Activated CD4-positive, CD25-positive, alpha-beta regulatory T cell treated with anti-CD3 and anti-CD28 coated beads, Interleukin-2, amount 50 U/mL, for 16 hours (primary cell): ENCODE results near the gene TYK2.
"Not testable (repeated sequence)": the region's sequence is repeated elsewhere in the genome, so short reads cannot be mapped to it uniquely, and the experiment has no call there.

ENCODE experiments used
- DNase-seq: peaks from one replicate; pipeline ENCODE4 v3.0.0-alpha.2; 2020; ENCODE audit warnings: low read depth, low spot score

TYK2 gene

GRCh38 chr19:10408511-10409283 lies 28.3 kb upstream of the TYK2 start:
- no peak for DNase-seq

- no peak for DNase-seq
Observed at GRCh38 chr19:10407096-10407495, 26.7 kb upstream of the TYK2 start.

GRCh38 chr19:10406191-10406590 lies 25.8 kb upstream of the TYK2 start:
- no peak for DNase-seq

GRCh38 chr19:10404888-10405820 lies 24.8 kb upstream of the TYK2 start:
- no peak for DNase-seq

GRCh38 chr19:10403137-10404021 lies 23.0 kb upstream of the TYK2 start, which contains the start of gene CDC37:
TSS of gene CDC37 (minus strand) at chr19:10403542. CDS start at chr19:10403479, 63 bp downstream.
- DNase-seq = peak; percentile 92

GRCh38 chr19:10402441-10403038 lies 22.2 kb upstream of the TYK2 start:
- no peak for DNase-seq

GRCh38 chr19:10399878-10400277 lies 19.5 kb upstream of the TYK2 start:
- no peak for DNase-seq

GRCh38 chr19:10399340-10399739 lies 19.0 kb upstream of the TYK2 start:
- not testable (repeated sequence) for DNase-seq

- no peak for DNase-seq
Observed at GRCh38 chr19:10398819-10399218, 18.4 kb upstream of the TYK2 start.

- DNase-seq = no peak
Observed at GRCh38 chr19:10395917-10396316, 15.5 kb upstream of the TYK2 start.

GRCh38 chr19:10395436-10395835 lies 15.1 kb upstream of the TYK2 start:
- no peak for DNase-seq

GRCh38 chr19:10395003-10395402 lies 14.6 kb upstream of the TYK2 start:
- no peak for DNase-seq

GRCh38 chr19:10393137-10393536 lies 12.8 kb upstream of the TYK2 start:
- no peak for DNase-seq

GRCh38 chr19:10392120-10392519 lies 11.7 kb upstream of the TYK2 start:
- no peak for DNase-seq

- peak; percentile 28 for DNase-seq
Observed at GRCh38 chr19:10390652-10391286, 10.4 kb upstream of the TYK2 start.

GRCh38 chr19:10389863-10390262 lies 9.5 kb upstream of the TYK2 start:
- DNase-seq = no peak

- DNase-seq = peak; percentile 73
Observed at GRCh38 chr19:10388957-10389356, 8.6 kb upstream of the TYK2 start.

- DNase-seq = no peak
Observed at GRCh38 chr19:10384580-10384979, 4.2 kb upstream of the TYK2 start.

GRCh38 chr19:10383223-10383499 lies 2.8 kb upstream of the TYK2 start:
- DNase-seq = not testable (repeated sequence)

- no peak for DNase-seq
Observed at GRCh38 chr19:10379880-10380312, 476 bp downstream of the TYK2 start.

- no peak for DNase-seq
Observed at GRCh38 chr19:10378124-10378523, 2.2 kb downstream of the TYK2 start.
